GM23338 (cell line): ENCODE data around the gene FCGBP. TPM values are rescaled to one million over a fixed set of nuclear protein-coding genes. Genes with fewer than 3 reads are reported as not detected.

Experiments used
- ATAC-seq: fragments of 200-7000 bp; cut with Tn5 transposase; 3 replicates; pipeline ENCODE4 v1.9.1; 2020
- DNase-seq: peaks from one replicate; pipeline ENCODE4 v3.0.0-alpha.2; 2015; ENCODE audit warnings: low spot score
- H2AFZ ChIP-seq: fragments of 200-600 bp; sonication (generic); 2 replicates; pipeline ENCODE4 v1.8.0; 2016; ENCODE audit warnings: antibody characterized with exemption, mild to moderate bottlenecking, moderate library complexity
- H3F3A ChIP-seq: fragments of 200-600 bp; sonication (generic); replicated peaks from 2 replicates; pipeline ENCODE4 v1.8.0; 2017; ENCODE audit warnings: antibody characterized with exemption, mixed run types, low read depth
- H3K27ac ChIP-seq: fragments of 200-600 bp; sonication (generic); 2 replicates; pipeline ENCODE4 v1.6.1; 2016; ENCODE audit warnings: low read depth
- H3K27me3 ChIP-seq: fragments of 200-600 bp; sonication (generic); 2 replicates; pipeline ENCODE4 v1.8.0; 2016; ENCODE audit warnings: mild to moderate bottlenecking, mixed run types, moderate library complexity; ENCODE audit not compliant: insufficient read depth
- H3K36me3 ChIP-seq: fragments of 200-600 bp; sonication (generic); 2 replicates; pipeline ENCODE4 v1.8.0; 2016; ENCODE audit warnings: mild to moderate bottlenecking; ENCODE audit not compliant: insufficient read depth
- H3K4me1 ChIP-seq: fragments of 200-600 bp; sonication (generic); 2 replicates; pipeline ENCODE4 v1.8.0; 2016; ENCODE audit warnings: mild to moderate bottlenecking, moderate library complexity; ENCODE audit not compliant: insufficient read depth
- H3K4me2 ChIP-seq: fragments of 200-600 bp; sonication (generic); 2 replicates; pipeline ENCODE4 v1.7.1; 2017; ENCODE audit warnings: mixed run types
- H3K4me3 ChIP-seq: fragments of 200-600 bp; sonication (generic); 2 replicates; pipeline ENCODE4 v1.6.1; 2016; ENCODE audit warnings: mixed run types
- H3K79me2 ChIP-seq: fragments of 200-600 bp; sonication (generic); replicated peaks from 2 replicates; pipeline ENCODE4 v1.8.0; 2017; ENCODE audit warnings: mild to moderate bottlenecking; ENCODE audit not compliant: insufficient read depth
- H3K9me2 ChIP-seq: fragments of 200-600 bp; sonication (generic); 2 replicates; pipeline ENCODE4 v1.8.0; 2017; ENCODE audit not compliant: insufficient read depth
- H4K20me1 ChIP-seq: fragments of 200-600 bp; sonication (generic); replicated peaks from 2 replicates; pipeline ENCODE4 v1.8.0; 2017; ENCODE audit warnings: mild to moderate bottlenecking; ENCODE audit not compliant: insufficient read depth
- H3K27ac Mint-ChIP-seq: 2 replicates; pipeline ENCODE4 v1.8.0; 2020; ENCODE audit warnings: inconsistent platforms, mild to moderate bottlenecking, moderate library complexity, mixed read lengths
- H3K27me3 Mint-ChIP-seq: 3 replicates; pipeline ENCODE4 v1.8.0; 2022; ENCODE audit warnings: low read depth, mild to moderate bottlenecking, moderate library complexity, mixed read lengths, inconsistent platforms; ENCODE audit not compliant: insufficient read depth, poor library complexity
- H3K36me3 Mint-ChIP-seq: 3 replicates; pipeline ENCODE4 v1.8.0; 2021; ENCODE audit warnings: low read depth, mild to moderate bottlenecking, inconsistent platforms, moderate library complexity, mixed read lengths
- H3K4me1 Mint-ChIP-seq: 3 replicates; pipeline ENCODE4 v1.8.0; 2020; ENCODE audit warnings: mild to moderate bottlenecking, inconsistent platforms, mixed read lengths
- H3K4me3 Mint-ChIP-seq: 3 replicates; pipeline ENCODE4 v1.8.0; 2021; ENCODE audit warnings: moderate library complexity, mild to moderate bottlenecking, inconsistent platforms, mixed read lengths
- H3K9me3 Mint-ChIP-seq: 3 replicates; pipeline ENCODE4 v1.8.0; 2020; ENCODE audit warnings: moderate library complexity, mild to moderate bottlenecking, inconsistent platforms, mixed read lengths
- EZH2 ChIP-seq: fragments of 200-600 bp; sonication (generic); IDR thresholded peaks from one replicate; pipeline ENCODE4 v1.8.0; 2017; ENCODE audit warnings: antibody characterized with exemption, mild to moderate bottlenecking, low read depth; ENCODE audit not compliant: unreplicated experiment
- REST ChIP-seq: IDR thresholded peaks from one replicate; pipeline ENCODE4 v1.6.1; 2018; ENCODE audit warnings: antibody characterized with exemption; ENCODE audit not compliant: unreplicated experiment
- ZNF462 ChIP-seq: fragments of 250-450 bp; sonication (Bioruptor Pico); IDR thresholded peaks from 2 replicates; pipeline ENCODE4 v1.5.0; 2020; ENCODE audit warnings: mild to moderate bottlenecking, moderate library complexity
- polyA plus RNA-seq: library from polyadenylated mRNA; unstranded; fragments of >200 nt; fragmentation: Nextera tagmentation; extraction: Ambion mirVana; gene quantifications from 2 replicates; pipeline ENCODE4 v1.2.1, GENCODE V29; 2016
- total RNA-seq: library from RNA; depleted of rRNA; stranded (reverse); fragments of >200 nt; shearing (Covaris generic); gene quantifications from 2 replicates; pipeline ENCODE4 v1.2.3, GENCODE V29; 2014

FCGBP gene
- total and polyA plus RNA-seq, 2 experiments from 2014 or later: 0.44 to 3.6 TPM

- Histone ChIP-seq H3K79me2 (peaks cover 17% of the 10 kb centered on the region), H2AFZ (no peak overlapping the region), H3F3A (no peaks in the 10 kb centered on the region), H3K27me3 (no peaks in the 10 kb centered on the region), H3K4me1 (no peaks in the 10 kb centered on the region; the same call in 1 of the 2 replicates), H3K4me3 (no peak overlapping the region), H3K27ac (no peak overlapping the region), H3K9me2 (0 out of 2 replicates have a peak, but pooled peaks cover 3% of the 10 kb centered on the region), H4K20me1 (peaks cover 7% of the 10 kb centered on the region; the same call in 1 of the 2 replicates), H3K4me2 (no peak overlapping the region), H3K36me3 (peaks cover 12% of the 10 kb centered on the region)
- Mint-ChIP-seq H3K4me3 (peak overlapping the region; percentile 42; the same call in 2 of the 3 replicates), H3K4me1 (peaks cover 8% of the 10 kb centered on the region; the same call in 2 of the 3 replicates), H3K27me3 (peaks cover 11% of the 10 kb centered on the region), H3K9me3 (no peaks in the 10 kb centered on the region; the same call in 2 of the 3 replicates), H3K36me3 (peaks cover 26% of the 10 kb centered on the region), H3K27ac (no peak overlapping the region)
- ATAC-seq: no peak
- DNase-seq: no peak
- no peak for TF ChIP-seq ZNF462
These were observed 34.4 kb upstream of the FCGBP start for GRCh38 chr19:39968789-39969188.

- Mint-ChIP-seq H3K4me1 (peaks cover 8% of the 10 kb centered on the region; the same call in 2 of the 3 replicates), H3K9me3 (no peaks in the 10 kb centered on the region; the same call in 2 of the 3 replicates), H3K27me3 (peaks cover 11% of the 10 kb centered on the region), H3K36me3 (peaks cover 15% of the 10 kb centered on the region), H3K27ac (no peak overlapping the region), H3K4me3 (no peak overlapping the region)
- Histone ChIP-seq H3K36me3 (no peaks in the 10 kb centered on the region), H3K4me3 (no peak overlapping the region), H3K4me2 (no peak overlapping the region), H3K4me1 (no peaks in the 10 kb centered on the region; the same call in 1 of the 2 replicates), H3K9me2 (0 out of 2 replicates have a peak, but pooled peaks cover 3% of the 10 kb centered on the region), H3K79me2 (peaks cover 15% of the 10 kb centered on the region), H3F3A (no peaks in the 10 kb centered on the region), H2AFZ (no peak overlapping the region), H4K20me1 (peaks cover 7% of the 10 kb centered on the region; the same call in 1 of the 2 replicates), H3K27me3 (no peaks in the 10 kb centered on the region), H3K27ac (no peak overlapping the region)
- ATAC-seq (no peak), DNase-seq (no peak)
- TF ChIP-seq EZH2: no peak
- no peak for TF ChIP-seq REST
These were observed 33.1 kb upstream of the FCGBP start for GRCh38 chr19:39967561-39967960.
